Fibroblast of lung (primary cell): ENCODE measurements around the gene PHYHD1. TPM values are rescaled to one million over a fixed set of nuclear protein-coding genes. Genes with fewer than 3 reads are reported as not detected.

Source experiments
- DNase-seq, 2 donors: peaks; one replicate each; pipeline versions ENCODE4 v3.0.0 to v3.0.0-alpha.2; 2010; ENCODE audit warnings: low read depth in 2 of 2
- H2AFZ ChIP-seq: 2 replicates; pipeline ENCODE4 v1.5.1; 2012; ENCODE audit warnings: low read length, control low read depth, inconsistent platforms
- H3K27ac ChIP-seq: 2 replicates; pipeline ENCODE4 v1.5.1; 2011; ENCODE audit warnings: low read length, control low read depth; ENCODE audit not compliant: insufficient read depth
- H3K27me3 ChIP-seq: 2 replicates; pipeline ENCODE4 v1.5.1; 2011; ENCODE audit warnings: mild to moderate bottlenecking, low read length; ENCODE audit not compliant: control insufficient read depth, insufficient read depth
- H3K36me3 ChIP-seq: 2 replicates; pipeline ENCODE4 v1.5.1; 2011; ENCODE audit warnings: low read length; ENCODE audit not compliant: control insufficient read depth, insufficient read depth
- H3K4me1 ChIP-seq: 2 replicates; pipeline ENCODE4 v1.5.1; 2011; ENCODE audit warnings: low read length; ENCODE audit not compliant: control insufficient read depth, insufficient read depth; ENCODE audit errors: extremely low read depth
- H3K4me2 ChIP-seq: 2 replicates; pipeline ENCODE4 v1.5.1; 2011; ENCODE audit warnings: low read length, control low read depth; ENCODE audit not compliant: insufficient read depth; ENCODE audit errors: extremely low read depth
- H3K4me3 ChIP-seq, 4 experiments: fragments of 200-600 bp in 1 of 4; sonication (generic) in 1 of 4; replicated peaks in 1 of 4; 2 replicates each; pipeline ENCODE4 v1.5.1; 2011 to 2016; ENCODE audit warnings: low read length in 4 of 4, low read depth in 3 of 4, mild to moderate bottlenecking in 3 of 4, control low read depth in 2 of 4, inconsistent platforms in 1 of 4, mixed read lengths in 1 of 4; ENCODE audit not compliant: insufficient read depth in 1 of 4; ENCODE audit errors: control extremely low read depth in 1 of 4
- H3K79me2 ChIP-seq: 2 replicates; pipeline ENCODE4 v1.5.1; 2012; ENCODE audit warnings: mild to moderate bottlenecking, low read length, inconsistent platforms; ENCODE audit not compliant: control insufficient read depth, insufficient read depth
- H3K9ac ChIP-seq: 2 replicates; pipeline ENCODE4 v1.5.1; 2011; ENCODE audit warnings: mild to moderate bottlenecking, low read length, control low read depth; ENCODE audit not compliant: insufficient read depth
- H3K9me3 ChIP-seq: 2 replicates; pipeline ENCODE4 v1.5.1; 2012; ENCODE audit warnings: low read depth, low read length; ENCODE audit not compliant: control insufficient read depth, insufficient read depth
- H4K20me1 ChIP-seq: 2 replicates; pipeline ENCODE4 v1.5.1; 2011; ENCODE audit warnings: low read length; ENCODE audit not compliant: control insufficient read depth, insufficient read depth; ENCODE audit errors: extremely low read depth
- EZH2 ChIP-seq: IDR thresholded peaks from 2 replicates; pipeline ENCODE4 v1.5.1; 2012; ENCODE audit warnings: low read length, control low read depth, mild to moderate bottlenecking; ENCODE audit errors: missing control alignments
- polyA plus RNA-seq, 2 donors: library from polyadenylated mRNA; depleted of rRNA in 1 of 2; stranded (reverse) in 1 of 2; unstranded in 1 of 2; fragments of >200 nt; gene quantifications; 2 replicates each; pipeline ENCODE4 v1.2.1, GENCODE V29; 2011 to 2012; ENCODE audit warnings: missing spikeins in 1 of 2
- total RNA-seq: library from RNA; depleted of rRNA; stranded (reverse); fragments of >200 nt; gene quantifications from 2 replicates; pipeline ENCODE4 v1.2.1, GENCODE V29; 2014
- TF ChIP-seq, protein P1 (sequence below), 2 donors: IDR thresholded peaks in 1 of 2; conservative IDR thresholded peaks in 1 of 2; 1 replicate in 1 of 2; 2 replicates in 1 of 2; pipeline ENCODE4 v1.5.1; 2011 to 2012; ENCODE audit warnings: low read length in 2 of 2, control low read depth in 1 of 2, inconsistent platforms in 1 of 2, low read depth in 1 of 2, mild to moderate bottlenecking in 1 of 2

PHYHD1 gene
- total and polyA plus RNA-seq, 2 donors (not counting 1 experiment from before 2014, with no cell fraction given), result 17.7 to 20.0 TPM

- Histone ChIP-seq H4K20me1 (no peaks in the 10 kb centered on the region), H3K4me3 (no peak overlapping the region), H3K79me2 (peaks cover 45% of the 10 kb centered on the region), H3K9me3 (no peaks in the 10 kb centered on the region), H3K27ac (peak overlapping the region; percentile 80), H3K4me1 (peaks cover 19% of the 10 kb centered on the region), H2AFZ (no peak overlapping the region), H3K36me3 (peaks cover 14% of the 10 kb centered on the region), H3K4me2 (no peak overlapping the region), H3K9ac (no peak overlapping the region), H3K27me3 (no peaks in the 10 kb centered on the region)
- no peak for DNase-seq
- TF ChIP-seq, protein P1, sequence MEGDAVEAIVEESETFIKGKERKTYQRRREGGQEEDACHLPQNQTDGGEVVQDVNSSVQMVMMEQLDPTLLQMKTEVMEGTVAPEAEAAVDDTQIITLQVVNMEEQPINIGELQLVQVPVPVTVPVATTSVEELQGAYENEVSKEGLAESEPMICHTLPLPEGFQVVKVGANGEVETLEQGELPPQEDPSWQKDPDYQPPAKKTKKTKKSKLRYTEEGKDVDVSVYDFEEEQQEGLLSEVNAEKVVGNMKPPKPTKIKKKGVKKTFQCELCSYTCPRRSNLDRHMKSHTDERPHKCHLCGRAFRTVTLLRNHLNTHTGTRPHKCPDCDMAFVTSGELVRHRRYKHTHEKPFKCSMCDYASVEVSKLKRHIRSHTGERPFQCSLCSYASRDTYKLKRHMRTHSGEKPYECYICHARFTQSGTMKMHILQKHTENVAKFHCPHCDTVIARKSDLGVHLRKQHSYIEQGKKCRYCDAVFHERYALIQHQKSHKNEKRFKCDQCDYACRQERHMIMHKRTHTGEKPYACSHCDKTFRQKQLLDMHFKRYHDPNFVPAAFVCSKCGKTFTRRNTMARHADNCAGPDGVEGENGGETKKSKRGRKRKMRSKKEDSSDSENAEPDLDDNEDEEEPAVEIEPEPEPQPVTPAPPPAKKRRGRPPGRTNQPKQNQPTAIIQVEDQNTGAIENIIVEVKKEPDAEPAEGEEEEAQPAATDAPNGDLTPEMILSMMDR (conservative IDR thresholded peaks at IDR 0.05 in 1 of 2, IDR thresholded peaks at IDR 0.05 in 1 of 2; ENCODE audit: low read depth in 1 of 2, low read length in 2 of 2), result no peak
These were observed 27.4 kb upstream of the PHYHD1 start for GRCh38 chr9:128893354-128893753.

- TF ChIP-seq, protein P1 (conservative IDR thresholded peaks at IDR 0.05 in 1 of 2, IDR thresholded peaks at IDR 0.05 in 1 of 2; ENCODE audit: low read depth in 1 of 2, low read length in 2 of 2), result no peak
- no peak for TF ChIP-seq EZH2
These were observed 26.0 kb upstream of the PHYHD1 start for GRCh38 chr9:128894764-128895163.

GRCh38 chr9:128895556-128895955 lies 25.2 kb upstream of the PHYHD1 start:
- H3K9ac ChIP-seq, result no peak overlapping the region
- DNase-seq, result no peak
- no peak overlapping the region for H3K4me3 ChIP-seq
- H3K4me2 ChIP-seq, result no peak overlapping the region
- H3K27ac ChIP-seq, result no peak overlapping the region
- no peaks in the 10 kb centered on the region for H4K20me1 ChIP-seq
- H3K4me1 ChIP-seq, result peaks cover 17% of the 10 kb centered on the region
- H3K9me3 ChIP-seq, result no peaks in the 10 kb centered on the region
- H2AFZ ChIP-seq, result no peak overlapping the region
- no peak for TF ChIP-seq EZH2
- TF ChIP-seq, protein P1 (conservative IDR thresholded peaks at IDR 0.05 in 1 of 2, IDR thresholded peaks at IDR 0.05 in 1 of 2; ENCODE audit: low read depth in 1 of 2, low read length in 2 of 2), result no peak
- H3K36me3 ChIP-seq, result peaks cover 9% of the 10 kb centered on the region
- peaks cover 35% of the 10 kb centered on the region for H3K79me2 ChIP-seq
- no peaks in the 10 kb centered on the region for H3K27me3 ChIP-seq

More at GRCh38 chr9:128894764-128895163, 26.0 kb upstream of the PHYHD1 start:
- no peak overlapping the region for H3K4me3 ChIP-seq
- H3K79me2 ChIP-seq, result peaks cover 42% of the 10 kb centered on the region
- H3K9me3 ChIP-seq, result no peaks in the 10 kb centered on the region
- H3K36me3 ChIP-seq, result peaks cover 10% of the 10 kb centered on the region
- no peak overlapping the region for H3K27ac ChIP-seq
- no peak overlapping the region for H3K4me2 ChIP-seq
- no peaks in the 10 kb centered on the region for H3K27me3 ChIP-seq
- no peak overlapping the region for H2AFZ ChIP-seq
- H4K20me1 ChIP-seq, result no peaks in the 10 kb centered on the region
- H3K9ac ChIP-seq, result no peak overlapping the region
- DNase-seq, result no peak
- peaks cover 19% of the 10 kb centered on the region for H3K4me1 ChIP-seq
